EL (cell line): Measurements from ENCODE around the gene CARF.
"Not testable (repeated sequence)": the region's sequence is repeated elsewhere in the genome, so short reads cannot be mapped to it uniquely, and the experiment has no call there.

Source experiments
- DNase-seq: peaks from one replicate; pipeline ENCODE4 v3.0.0-alpha.2; 2016

CARF gene

GRCh38 chr2:202911512-202912341, at the start of gene CARF, which contains the start of gene WDR12:
CARF (plus strand) TSS chr2:202912275; CDS start chr2:202941903, 29,628 bp downstream.
WDR12 (minus strand) TSS chr2:202911673; CDS start chr2:202911476, 197 bp downstream.
- peak; percentile 94 for DNase-seq

GRCh38 chr2:202870431-202871299, 41.4 kb upstream of the CARF start:
- DNase-seq, result peak; percentile 66

DNA sequence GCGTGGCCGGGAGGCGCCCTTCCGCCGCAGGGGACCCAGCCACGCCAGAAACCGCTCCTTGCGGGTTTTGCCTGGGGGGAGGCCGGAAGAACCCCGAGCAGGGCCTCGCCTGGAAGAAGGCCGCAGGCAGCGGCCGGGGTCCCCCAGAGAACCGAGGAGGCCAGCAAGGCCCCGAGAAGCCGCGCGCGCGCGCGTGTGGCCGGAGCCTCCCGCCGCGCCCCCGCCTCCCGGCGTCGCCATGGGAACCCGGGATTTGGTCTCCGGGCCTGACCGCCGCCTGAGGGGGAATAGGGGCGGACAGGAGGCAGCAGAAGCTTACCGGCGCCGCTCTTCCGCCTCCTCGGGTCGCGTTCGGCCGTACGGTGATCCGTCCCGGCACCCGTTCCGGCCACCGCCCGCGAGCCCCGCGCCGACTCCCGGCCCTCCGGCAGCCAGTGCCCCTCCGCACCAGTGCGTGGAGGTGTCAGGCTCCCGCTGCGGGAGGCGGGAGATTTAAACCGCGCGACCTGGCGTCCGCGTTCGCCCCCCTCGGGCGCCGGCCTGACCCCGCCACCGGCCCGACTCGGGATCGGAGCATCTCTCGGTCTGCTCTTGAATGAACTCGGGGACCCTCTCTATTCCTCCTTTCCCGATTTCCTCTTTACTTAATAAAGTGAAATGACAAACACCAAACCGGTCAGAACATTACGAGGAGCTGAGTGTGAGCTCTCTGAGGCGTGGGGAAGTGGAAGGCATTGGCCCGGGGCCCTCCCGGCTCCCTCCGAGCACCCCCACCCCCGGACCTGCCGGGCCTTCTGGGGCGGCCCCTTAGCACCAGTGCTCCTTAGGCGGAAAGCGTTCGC, 40.6 kb upstream of the CARF start, which contains the start of gene ICA1L:
Gene ICA1L (minus strand): TSS at position 467 of the 842 bp plus-strand sequence. CDS start 42,757 bp downstream, outside the sequence.
- peak; percentile 73 for DNase-seq

DNA sequence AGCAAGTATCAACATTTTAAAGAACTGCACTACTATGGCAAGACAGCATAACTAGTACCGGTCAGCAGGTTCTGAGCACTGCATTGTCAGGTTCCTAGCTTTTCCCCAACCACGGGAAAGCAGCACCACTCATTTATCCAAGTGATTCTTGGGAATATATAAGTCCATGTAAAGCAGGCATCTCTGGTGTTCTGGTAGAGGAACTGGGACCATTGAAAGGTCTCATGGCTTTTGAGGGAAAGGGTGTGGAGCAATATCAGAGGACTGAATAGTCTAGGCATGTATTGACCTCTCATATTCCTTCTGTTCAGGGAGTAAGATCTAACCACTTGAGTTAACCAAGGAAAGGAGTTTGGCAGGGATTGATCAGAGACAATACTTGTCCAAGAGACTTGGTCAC, 34.4 kb upstream of the CARF start:
- no peak for DNase-seq

DNA sequence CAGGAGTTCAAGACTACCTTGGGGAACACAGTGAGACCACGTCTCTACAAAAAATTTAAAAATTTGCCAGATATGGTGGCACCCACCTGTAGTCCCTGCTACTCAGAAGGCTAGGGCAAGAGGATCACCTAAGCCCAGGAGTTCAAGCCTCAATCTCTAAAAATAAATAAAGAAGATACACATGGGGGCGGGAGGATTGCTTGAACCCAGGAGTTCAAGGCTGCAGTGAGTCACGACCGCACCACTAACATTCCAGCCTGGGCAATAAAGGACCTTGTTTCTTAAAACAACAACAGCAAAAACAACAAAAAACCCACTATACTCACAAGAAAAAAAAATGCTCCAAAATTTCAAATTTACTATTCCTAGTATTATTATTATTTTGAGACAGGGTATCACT, 30.5 kb upstream of the CARF start:
- no peak for DNase-seq

DNA sequence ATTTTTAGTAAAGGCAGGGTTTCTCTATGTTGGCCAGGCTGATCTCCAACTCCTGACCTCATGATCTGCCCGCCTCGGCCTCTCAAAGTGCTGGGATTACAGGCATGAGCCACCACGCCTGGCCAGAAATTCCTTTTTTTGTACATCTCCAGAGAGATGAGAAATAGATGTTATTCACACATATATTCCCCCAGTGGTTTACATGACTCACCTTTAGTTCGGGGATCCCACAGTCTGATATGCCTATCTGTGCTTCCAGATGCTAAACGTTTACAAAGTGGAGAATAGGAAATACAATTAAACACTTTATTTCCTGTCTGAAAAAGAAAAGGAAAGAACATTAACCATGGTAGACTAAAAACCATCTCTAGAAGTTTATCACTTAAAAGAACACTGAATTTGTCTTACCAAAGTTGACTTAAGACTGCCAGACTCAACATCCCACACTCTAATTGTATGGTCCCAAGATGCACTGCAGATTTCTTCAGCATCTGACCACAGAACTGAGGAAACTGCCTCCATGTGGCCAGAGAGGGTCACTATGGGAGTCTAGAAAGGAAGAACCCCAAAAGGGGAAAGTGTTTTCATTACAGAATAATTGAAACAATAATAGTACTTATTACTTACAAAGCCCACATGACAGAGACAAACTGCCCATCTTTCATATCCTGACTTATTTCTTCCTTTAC, 27.9 kb upstream of the CARF start:
- DNase-seq, result peak; percentile 27

DNA sequence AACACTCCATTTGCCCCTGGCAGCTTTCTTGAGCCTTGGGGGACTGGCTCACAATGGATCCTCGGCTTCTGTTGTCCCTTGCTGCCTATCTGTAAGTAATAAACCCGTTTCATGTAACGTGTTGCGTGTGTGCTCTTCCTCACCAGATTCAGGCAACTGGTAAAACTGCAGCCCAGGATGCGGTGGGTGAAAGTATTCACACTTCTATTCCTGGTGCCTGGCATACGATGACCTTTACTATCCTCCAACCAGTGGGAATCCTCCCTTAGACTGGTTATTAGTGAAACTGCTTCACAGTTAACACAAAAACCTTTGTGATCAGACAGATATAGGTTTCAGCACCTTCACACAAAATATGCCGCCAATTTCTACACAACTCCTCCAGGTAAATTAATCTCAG, 26.9 kb upstream of the CARF start:
- DNase-seq, result no peak

DNA sequence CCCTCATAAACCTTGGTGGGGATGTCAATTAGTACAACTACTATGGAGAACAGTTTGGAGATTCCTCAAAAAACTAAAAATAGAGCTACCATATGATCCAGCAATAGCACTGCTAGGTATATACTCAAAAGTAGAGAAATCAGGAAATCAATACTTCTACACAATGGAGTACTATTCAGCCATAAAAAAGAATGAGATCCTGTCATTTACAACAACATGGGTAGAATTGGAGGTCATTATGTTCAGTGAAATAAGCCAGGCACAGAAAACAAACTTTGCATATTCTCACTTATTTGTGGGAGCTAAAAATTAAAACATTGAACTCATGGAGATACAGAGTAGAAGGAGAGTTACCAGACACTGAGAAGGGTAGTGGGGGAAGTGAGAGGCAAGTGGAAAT, 6.6 kb upstream of the CARF start:
- DNase-seq, result not testable (repeated sequence)

DNA sequence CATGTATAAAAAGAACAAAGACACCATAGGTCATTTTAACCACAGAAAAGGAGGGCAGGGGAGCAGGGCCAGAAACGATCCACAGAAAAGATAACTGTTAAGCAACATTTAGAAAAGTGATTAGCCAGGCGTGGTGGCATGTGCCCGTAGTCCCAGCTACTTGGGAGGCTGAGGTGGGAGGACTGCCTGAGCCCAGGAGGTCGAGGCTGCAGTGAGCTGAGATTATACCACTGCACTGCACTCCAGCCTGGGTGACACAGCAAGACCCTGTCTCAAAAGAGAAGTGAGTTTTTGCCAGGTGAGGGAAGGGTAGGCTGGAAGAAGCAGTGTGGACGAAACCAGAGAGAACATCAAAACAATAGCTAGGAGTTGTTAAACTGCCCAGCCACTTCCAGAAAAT, 3.9 kb upstream of the CARF start:
- DNase-seq, result no peak

GRCh38 chr2:202909394-202910192, 2.5 kb upstream of the CARF start:
- no peak for DNase-seq

DNA sequence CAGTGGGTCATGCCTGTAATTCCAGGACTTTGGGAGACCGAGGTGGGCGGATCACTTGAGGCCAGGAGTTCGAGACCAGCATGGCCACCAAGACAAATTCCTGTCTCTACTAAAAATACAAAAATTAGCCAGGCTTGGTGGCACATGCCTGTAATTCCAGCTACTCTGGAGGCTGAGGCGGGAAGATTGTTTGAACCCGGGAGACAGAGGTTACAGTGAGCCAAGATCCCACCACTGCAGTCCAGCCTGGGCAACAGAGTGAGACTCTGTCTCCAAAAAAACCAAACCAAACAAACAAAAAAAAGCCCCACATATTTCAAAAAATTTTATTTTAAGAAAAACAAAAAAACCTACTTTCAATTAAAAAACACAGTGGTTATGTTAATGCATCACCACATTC, 1.8 kb upstream of the CARF start:
- DNase-seq, result not testable (repeated sequence)

GRCh38 chr2:202910698-202911097, 1.4 kb upstream of the CARF start:
- no peak for DNase-seq

GRCh38 chr2:202911203-202911511, 918 bp upstream of the CARF start:
- DNase-seq, result no peak

GRCh38 chr2:202912342-202913201, 497 bp downstream of the CARF start:
- not testable (repeated sequence) for DNase-seq

GRCh38 chr2:202918860-202919259, 6.8 kb downstream of the CARF start:
- DNase-seq, result no peak

DNA sequence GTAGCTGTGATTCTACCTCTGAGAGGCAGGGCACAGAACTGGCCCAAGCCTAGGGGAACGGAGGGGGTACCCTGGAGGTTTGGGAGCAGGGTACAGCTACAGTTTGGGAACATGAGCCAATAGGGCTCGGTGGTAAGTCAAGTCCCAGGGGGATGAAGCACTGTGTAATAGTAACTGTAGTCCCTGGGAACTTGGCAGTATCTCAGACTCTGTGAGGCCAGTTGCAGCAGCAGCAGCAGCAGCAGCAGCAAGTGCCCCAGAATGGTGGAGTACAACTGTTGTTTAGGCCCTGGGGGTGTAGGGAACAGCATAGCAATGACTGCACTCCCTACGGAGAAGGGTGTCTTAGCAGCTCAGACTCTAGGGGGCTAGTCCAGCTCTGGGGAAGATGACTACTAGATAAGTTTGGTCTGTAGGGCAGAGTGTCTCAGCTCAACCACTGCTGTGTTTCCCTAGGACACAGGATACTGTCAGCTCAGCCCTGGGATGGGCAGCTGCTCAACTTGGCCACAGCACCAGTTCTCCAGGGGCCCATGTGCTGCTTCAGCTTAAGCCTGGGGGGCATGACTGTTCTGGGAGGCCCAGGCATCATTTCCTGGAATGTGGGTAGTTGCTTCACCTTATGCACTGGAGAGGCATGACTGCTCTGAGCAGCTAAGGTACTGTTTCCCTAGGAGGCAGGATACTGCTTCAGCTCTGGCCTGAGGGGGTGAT, 20.5 kb downstream of the CARF start:
- DNase-seq, result peak; percentile 89

GRCh38 chr2:202933139-202933510, 21.1 kb downstream of the CARF start:
- DNase-seq, result no peak

- no peak for DNase-seq
Observed at GRCh38 chr2:202933958-202934357, 21.9 kb downstream of the CARF start.

DNA sequence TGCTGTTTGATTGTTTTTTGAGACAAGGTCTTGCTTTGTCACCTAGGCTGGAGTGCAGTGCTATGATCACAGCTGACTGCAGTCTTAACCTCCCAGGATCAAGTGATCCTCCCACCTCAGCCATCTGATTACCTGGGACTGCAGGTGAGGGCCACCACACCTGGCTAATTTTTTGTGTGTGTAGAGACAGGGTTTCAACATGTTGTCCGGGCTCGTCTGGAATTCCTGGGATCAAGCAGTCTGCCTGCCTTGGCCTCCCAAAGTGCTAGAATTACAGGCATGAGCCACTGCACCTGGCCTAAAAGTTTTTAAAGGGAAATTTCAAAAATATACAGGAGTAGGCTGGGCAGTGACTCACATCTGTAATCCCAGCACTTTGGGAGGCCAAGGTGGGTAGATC, 22.4 kb downstream of the CARF start:
- DNase-seq, result no peak

DNA sequence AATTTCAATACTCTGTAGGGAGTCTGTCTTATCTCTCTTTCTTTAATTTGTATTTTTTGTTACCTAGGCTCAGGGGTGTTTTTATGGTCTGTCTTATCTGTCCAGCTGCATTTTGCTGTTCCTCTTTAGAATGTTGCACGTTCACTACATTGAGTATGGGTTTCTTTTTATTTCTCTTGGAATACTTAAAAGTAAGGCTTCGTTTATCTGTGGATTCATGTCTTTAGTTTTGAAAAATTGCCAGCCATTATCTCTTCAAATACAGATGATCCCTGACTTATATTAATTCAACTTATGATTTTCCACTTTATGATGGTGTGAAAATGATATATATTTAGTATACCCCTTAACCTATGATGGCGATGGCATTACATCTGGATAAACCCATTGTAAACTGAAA, 26.9 kb downstream of the CARF start:
- no peak for DNase-seq
